ENCODE data around the gene ADA. TPM values are rescaled to one million over a fixed set of nuclear protein-coding genes. Genes with fewer than 3 reads are reported as not detected.

The ADA gene
- total and polyA plus RNA-seq, 9 of the 15 experiments (the other 6 are each of a cell fraction or from before 2014, with no cell fraction given), result 2.4 to 26.1 (median 5.3) TPM

DNA sequence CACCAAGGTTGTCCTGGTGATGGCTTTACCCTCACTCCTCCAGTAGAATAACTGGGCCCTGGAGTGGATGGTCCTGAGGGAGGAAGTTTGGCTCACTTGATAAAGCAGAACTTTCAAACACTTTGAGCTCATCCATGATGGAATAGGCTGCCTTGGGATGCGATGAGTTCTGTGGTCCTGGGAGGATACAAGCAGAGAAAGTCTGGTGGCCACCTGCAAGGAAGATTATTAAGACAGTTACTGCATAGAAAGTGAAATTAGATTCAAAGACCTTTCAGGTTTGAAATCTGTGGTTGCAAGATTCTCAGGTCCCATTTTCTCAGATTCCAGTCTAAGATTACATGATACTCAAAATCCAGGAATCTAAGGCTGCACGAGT is 43.8 kb upstream of the ADA start:
- in situ Hi-C loops (cut with MboI), result no loop called here
- Histone ChIP-seq H3K27me3 (ENCODE audit: control insufficient read depth in 2 of 2, insufficient read depth in 2 of 2, low read length in 2 of 2) (peaks cover 17 to 28% of the 10 kb centered on the region in 2 experiments; a peak in 3 of 5 replicates), H3K79me2 (ENCODE audit: control insufficient read depth, insufficient read depth, low read length) (no peaks in the 10 kb centered on the region), H3K36me3 (ENCODE audit: control insufficient read depth, insufficient read depth, low read length) (no peaks in the 10 kb centered on the region), H3K4me2 (ENCODE audit: insufficient read depth, low read length) (no peak overlapping the region), H3K9me3 (replicated peaks; ENCODE audit: control insufficient read depth, insufficient read depth, low read depth, low read length) (peaks cover 4% of the 10 kb centered on the region), H4K20me1 (replicated peaks; ENCODE audit: control insufficient read depth, insufficient read depth, low read length) (no peaks in the 10 kb centered on the region), H3K9ac (ENCODE audit: insufficient read depth in 1 of 2, low read depth in 2 of 2, low read length in 2 of 2) (no peak overlapping the region), H2AFZ (ENCODE audit: low read depth, low read length) (no peak overlapping the region), H3K4me1 (replicated peaks in 1 of 2; ENCODE audit: control insufficient read depth in 2 of 2, insufficient read depth in 2 of 2, low read length in 2 of 2) (no peaks in the 10 kb centered on the region), H3K9me1 (ENCODE audit: control insufficient read depth, insufficient read depth, low read length) (no peaks in the 10 kb centered on the region), H3K4me3 (no peak overlapping the region), H3K27ac (ENCODE audit: extremely low read depth, low read depth, low read length) (no peak overlapping the region)
- no TSS peak for BruUV-seq (replicated peaks)
- ChIA-PET CTCF (ENCODE audit: low intra/inter-chr PET ratio) (no interaction called here), POLR2A (no interaction called here)
- intact Hi-C loops (cut with micrococcal nuclease), result no loop called here
- 0% methylated on average over 2 of the region's 2 CpGs for WGBS (ENCODE audit: insufficient coverage, low coverage, missing lambda C conversion rate)
- DNase-seq (ENCODE audit: extremely low read depth in 1 of 4, low spot score in 3 of 4) (no peak), ATAC-seq (no peak), FAIRE-seq (no peak)
- TF ChIP-seq, protein P1, sequence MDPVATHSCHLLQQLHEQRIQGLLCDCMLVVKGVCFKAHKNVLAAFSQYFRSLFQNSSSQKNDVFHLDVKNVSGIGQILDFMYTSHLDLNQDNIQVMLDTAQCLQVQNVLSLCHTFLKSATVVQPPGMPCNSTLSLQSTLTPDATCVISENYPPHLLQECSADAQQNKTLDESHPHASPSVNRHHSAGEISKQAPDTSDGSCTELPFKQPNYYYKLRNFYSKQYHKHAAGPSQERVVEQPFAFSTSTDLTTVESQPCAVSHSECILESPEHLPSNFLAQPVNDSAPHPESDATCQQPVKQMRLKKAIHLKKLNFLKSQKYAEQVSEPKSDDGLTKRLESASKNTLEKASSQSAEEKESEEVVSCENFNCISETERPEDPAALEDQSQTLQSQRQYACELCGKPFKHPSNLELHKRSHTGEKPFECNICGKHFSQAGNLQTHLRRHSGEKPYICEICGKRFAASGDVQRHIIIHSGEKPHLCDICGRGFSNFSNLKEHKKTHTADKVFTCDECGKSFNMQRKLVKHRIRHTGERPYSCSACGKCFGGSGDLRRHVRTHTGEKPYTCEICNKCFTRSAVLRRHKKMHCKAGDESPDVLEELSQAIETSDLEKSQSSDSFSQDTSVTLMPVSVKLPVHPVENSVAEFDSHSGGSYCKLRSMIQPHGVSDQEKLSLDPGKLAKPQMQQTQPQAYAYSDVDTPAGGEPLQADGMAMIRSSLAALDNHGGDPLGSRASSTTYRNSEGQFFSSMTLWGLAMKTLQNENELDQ (CRISPR knock-in tag; IDR thresholded peaks at IDR 0.05; ENCODE audit: borderline replicate concordance), result no peak
- TF ChIP-seq JUNB (CRISPR knock-in tag; conservative IDR thresholded peaks at IDR 0.05) (no peak), EWSR1 (IDR thresholded peaks at IDR 0.05; ENCODE audit: borderline replicate concordance, low read depth, partially characterized antibody) (no peak), POLR2A (conservative IDR thresholded peaks at IDR 0.05) (no peak), ZNF12 (CRISPR knock-in tag; IDR thresholded peaks at IDR 0.05) (no peak), GABPB2 (CRISPR knock-in tag; conservative IDR thresholded peaks at IDR 0.05) (no peak), ZNF77 (CRISPR knock-in tag; IDR thresholded peaks at IDR 0.05) (no peak), CEBPG (CRISPR knock-in tag; IDR thresholded peaks at IDR 0.05) (no peak), CEBPG (tag; conservative IDR thresholded peaks at IDR 0.05 in 1 of 2, IDR thresholded peaks at IDR 0.05 in 1 of 2) (no peak), NCOR1 (IDR thresholded peaks at IDR 0.05) (no peak), NCOA4 (IDR thresholded peaks at IDR 0.05; ENCODE audit: partially characterized antibody) (no peak), BRF1 (IDR thresholded peaks at IDR 0.05; ENCODE audit: borderline replicate concordance, extremely low read depth, insufficient read length) (no peak), IFI16 (CRISPR knock-in tag; IDR thresholded peaks at IDR 0.05) (no peak), FOXK1 (CRISPR knock-in tag; IDR thresholded peaks at IDR 0.05; ENCODE audit: borderline replicate concordance) (no peak)
- TF ChIP-seq, protein P2, sequence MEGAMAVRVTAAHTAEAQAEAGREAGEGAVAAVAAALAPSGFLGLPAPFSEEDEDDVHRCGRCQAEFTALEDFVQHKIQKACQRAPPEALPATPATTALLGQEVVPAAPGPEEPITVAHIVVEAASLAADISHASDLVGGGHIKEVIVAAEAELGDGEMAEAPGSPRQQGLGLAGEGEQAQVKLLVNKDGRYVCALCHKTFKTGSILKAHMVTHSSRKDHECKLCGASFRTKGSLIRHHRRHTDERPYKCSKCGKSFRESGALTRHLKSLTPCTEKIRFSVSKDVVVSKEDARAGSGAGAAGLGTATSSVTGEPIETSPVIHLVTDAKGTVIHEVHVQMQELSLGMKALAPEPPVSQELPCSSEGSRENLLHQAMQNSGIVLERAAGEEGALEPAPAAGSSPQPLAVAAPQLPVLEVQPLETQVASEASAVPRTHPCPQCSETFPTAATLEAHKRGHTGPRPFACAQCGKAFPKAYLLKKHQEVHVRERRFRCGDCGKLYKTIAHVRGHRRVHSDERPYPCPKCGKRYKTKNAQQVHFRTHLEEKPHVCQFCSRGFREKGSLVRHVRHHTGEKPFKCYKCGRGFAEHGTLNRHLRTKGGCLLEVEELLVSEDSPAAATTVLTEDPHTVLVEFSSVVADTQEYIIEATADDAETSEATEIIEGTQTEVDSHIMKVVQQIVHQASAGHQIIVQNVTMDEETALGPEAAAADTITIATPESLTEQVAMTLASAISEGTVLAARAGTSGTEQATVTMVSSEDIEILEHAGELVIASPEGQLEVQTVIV (CRISPR knock-in tag; IDR thresholded peaks at IDR 0.05; ENCODE audit: borderline replicate concordance), result no peak
- TF ChIP-seq, protein P3, sequence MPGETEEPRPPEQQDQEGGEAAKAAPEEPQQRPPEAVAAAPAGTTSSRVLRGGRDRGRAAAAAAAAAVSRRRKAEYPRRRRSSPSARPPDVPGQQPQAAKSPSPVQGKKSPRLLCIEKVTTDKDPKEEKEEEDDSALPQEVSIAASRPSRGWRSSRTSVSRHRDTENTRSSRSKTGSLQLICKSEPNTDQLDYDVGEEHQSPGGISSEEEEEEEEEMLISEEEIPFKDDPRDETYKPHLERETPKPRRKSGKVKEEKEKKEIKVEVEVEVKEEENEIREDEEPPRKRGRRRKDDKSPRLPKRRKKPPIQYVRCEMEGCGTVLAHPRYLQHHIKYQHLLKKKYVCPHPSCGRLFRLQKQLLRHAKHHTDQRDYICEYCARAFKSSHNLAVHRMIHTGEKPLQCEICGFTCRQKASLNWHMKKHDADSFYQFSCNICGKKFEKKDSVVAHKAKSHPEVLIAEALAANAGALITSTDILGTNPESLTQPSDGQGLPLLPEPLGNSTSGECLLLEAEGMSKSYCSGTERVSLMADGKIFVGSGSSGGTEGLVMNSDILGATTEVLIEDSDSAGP (CRISPR knock-in tag; IDR thresholded peaks at IDR 0.05), result no peak
